ENCODE data around the gene WSCD2.

DNA sequence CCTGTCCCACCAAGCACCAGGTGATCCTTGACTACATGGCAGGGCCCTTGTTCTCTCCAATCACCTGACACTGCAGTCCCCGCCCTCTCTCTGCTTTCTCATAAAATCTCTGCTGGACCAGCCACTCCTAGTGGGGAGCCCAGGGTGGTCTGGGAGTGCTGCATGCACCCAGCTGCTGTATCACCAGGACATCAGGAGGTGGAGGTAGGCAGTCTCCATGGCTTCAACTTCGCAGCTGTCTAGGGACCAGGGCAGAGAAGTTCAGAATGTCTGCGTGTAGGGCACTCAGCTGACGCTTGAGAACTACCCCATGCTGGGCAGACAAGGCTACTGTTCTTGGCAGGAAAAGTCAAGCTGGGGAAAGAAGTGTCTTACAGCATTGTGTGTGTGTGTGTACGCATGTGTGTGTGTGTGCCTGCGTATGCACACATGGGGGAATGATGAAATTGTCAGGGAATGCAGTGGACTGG, 2.6 kb downstream of the WSCD2 start:
- TF ChIP-seq CTCF (optimal IDR thresholded peaks at IDR 0.05 in 1 of 3, IDR thresholded peaks at IDR 0.05 in 1 of 3, conservative IDR thresholded peaks at IDR 0.05 in 1 of 3; ENCODE audit: extremely low read depth in 1 of 3, insufficient read depth in 2 of 3, low read length in 3 of 3) (no peak), EZH2 (IDR thresholded peaks at IDR 0.05; ENCODE audit: low read length) (no peak)
